Urothelium cell line (cell line): ENCODE results near the gene YIPF4.
"Not testable (repeated sequence)": the region's sequence is repeated elsewhere in the genome, so short reads cannot be mapped to it uniquely, and the experiment has no call there.

Experiments used
- DNase-seq: peaks from one replicate; pipeline ENCODE4 v3.0.0; 2011; ENCODE audit warnings: low spot score, mixed read lengths
- FAIRE-seq: peaks from 2 replicates; lab custom pipeline; 2011; peaks lifted over from hg19 to GRCh38; lab: Jason Lieb, UNC

The YIPF4 gene

DNA sequence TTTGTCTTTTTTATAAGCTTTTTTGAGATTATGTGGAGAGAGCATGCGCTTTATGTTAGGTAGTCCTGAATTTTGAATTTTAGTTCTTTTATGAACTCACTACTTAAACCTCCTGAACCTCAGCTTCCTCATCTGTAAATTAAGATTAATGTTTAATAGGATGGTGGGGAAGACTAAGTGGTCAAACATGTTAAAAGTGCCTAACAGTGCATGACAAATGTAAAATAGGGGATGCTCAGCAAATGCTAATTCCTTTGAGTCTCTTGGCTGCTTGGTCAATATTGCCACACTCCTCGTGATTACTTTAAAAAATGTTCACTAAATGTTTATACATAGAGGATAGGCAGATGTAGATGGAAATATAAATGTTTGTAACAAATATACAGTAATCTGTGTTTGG lies 85.9 kb downstream of the YIPF4 start:
- no peak for FAIRE-seq

DNA sequence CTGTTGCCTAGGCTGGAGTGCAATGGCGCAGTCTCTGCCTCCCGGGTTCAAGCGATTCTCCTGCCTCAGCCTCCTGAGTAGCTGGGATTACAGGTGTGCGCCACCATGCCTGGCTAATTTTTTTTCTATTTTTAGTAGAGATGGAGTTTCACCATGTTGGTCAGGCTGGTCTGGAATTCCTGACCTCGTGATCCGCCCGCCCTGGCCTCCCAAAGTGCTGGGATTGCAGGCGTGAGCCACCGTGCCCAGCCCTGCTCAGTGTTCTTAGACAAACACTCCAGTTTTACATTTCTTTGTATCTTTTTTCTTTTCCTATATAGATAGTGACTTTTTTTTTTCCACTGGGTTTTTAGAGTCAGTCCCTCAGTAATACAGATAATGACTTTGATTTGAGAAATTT lies 86.6 kb downstream of the YIPF4 start:
- not testable (repeated sequence) for FAIRE-seq

More for the DNA sequence above, 85.9 kb downstream of the YIPF4 start:
- DNase-seq = no peak

DNA sequence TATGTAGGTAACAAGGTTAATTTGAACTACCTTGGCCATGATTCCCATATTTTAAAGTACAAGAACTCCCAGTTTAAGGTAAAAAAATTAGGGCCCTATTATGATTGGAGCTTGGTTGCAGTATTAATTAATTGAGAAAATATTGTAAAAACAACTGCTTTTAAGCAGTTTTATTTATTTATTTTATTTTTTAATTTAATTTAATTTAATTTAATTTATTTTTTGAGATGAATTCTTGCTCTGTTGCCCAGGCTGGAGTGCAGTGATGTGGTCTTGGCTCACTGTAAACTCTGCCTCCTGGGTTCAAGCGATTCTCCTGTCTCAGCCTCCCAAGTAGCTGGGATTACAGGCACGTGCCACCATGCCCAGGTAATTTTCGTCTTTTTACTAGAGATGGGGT lies 88.0 kb downstream of the YIPF4 start:
- not testable (repeated sequence) for DNase-seq, FAIRE-seq

More for the DNA sequence above, 86.6 kb downstream of the YIPF4 start:
- not testable (repeated sequence) for DNase-seq
